AG10803 (cell line): ENCODE measurements around the gene MMUT.

Experiments used
- DNase-seq: peaks from one replicate; pipeline ENCODE4 v3.0.0; 2010; ENCODE audit warnings: low read depth
- H3K4me3 ChIP-seq: 2 replicates; pipeline ENCODE4 v1.5.1; 2011; ENCODE audit warnings: mild to moderate bottlenecking, low read length, control low read depth
- TF ChIP-seq, protein P1 (sequence below): conservative IDR thresholded peaks from 2 replicates; pipeline ENCODE4 v1.5.1; 2011; ENCODE audit warnings: mild to moderate bottlenecking, low read length, control low read depth, inconsistent platforms

MMUT gene

DNA sequence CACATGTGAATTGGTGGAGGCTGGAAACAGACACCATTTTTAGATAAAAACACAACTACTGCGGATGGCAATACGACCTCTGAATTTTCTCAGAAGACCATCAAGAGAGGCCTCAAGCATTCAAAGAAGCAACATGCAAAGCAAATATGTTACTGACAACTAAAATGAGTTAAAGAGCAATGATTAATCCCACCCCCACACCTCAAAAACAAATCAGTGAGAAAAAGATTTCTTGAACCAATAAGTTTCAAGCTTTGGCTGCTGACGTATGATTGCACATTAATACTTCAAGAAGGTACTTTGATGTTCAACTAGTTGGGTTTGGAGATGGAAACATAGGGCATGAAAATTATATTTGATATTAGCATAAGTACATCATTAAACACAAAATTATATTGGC lies 982 bp downstream of the MMUT start:
- no peak for DNase-seq
- H3K4me3 ChIP-seq, result peak overlapping the region; percentile 96
- TF ChIP-seq, protein P1, sequence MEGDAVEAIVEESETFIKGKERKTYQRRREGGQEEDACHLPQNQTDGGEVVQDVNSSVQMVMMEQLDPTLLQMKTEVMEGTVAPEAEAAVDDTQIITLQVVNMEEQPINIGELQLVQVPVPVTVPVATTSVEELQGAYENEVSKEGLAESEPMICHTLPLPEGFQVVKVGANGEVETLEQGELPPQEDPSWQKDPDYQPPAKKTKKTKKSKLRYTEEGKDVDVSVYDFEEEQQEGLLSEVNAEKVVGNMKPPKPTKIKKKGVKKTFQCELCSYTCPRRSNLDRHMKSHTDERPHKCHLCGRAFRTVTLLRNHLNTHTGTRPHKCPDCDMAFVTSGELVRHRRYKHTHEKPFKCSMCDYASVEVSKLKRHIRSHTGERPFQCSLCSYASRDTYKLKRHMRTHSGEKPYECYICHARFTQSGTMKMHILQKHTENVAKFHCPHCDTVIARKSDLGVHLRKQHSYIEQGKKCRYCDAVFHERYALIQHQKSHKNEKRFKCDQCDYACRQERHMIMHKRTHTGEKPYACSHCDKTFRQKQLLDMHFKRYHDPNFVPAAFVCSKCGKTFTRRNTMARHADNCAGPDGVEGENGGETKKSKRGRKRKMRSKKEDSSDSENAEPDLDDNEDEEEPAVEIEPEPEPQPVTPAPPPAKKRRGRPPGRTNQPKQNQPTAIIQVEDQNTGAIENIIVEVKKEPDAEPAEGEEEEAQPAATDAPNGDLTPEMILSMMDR, result no peak

DNA sequence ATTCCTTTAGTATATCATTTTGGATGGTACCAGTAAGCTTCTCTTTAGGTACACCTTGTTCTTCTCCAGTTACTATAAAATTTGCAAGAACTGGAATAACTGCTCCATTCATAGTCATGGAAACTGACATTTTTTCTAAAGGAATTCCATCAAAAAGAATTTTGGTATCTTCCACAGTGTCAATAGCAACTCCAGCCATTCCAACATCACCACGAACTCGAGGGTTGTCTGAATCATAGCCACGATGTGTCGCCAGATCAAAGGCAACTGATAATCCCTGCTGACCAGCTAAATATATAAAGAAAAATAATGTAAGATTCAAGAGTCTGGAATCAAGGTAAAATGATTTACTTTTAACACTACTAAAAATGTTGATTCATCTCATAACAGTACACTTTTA lies 5.3 kb downstream of the MMUT start:
- TF ChIP-seq, protein P1, result no peak
- no peak for DNase-seq
- no peak overlapping the region for H3K4me3 ChIP-seq

DNA sequence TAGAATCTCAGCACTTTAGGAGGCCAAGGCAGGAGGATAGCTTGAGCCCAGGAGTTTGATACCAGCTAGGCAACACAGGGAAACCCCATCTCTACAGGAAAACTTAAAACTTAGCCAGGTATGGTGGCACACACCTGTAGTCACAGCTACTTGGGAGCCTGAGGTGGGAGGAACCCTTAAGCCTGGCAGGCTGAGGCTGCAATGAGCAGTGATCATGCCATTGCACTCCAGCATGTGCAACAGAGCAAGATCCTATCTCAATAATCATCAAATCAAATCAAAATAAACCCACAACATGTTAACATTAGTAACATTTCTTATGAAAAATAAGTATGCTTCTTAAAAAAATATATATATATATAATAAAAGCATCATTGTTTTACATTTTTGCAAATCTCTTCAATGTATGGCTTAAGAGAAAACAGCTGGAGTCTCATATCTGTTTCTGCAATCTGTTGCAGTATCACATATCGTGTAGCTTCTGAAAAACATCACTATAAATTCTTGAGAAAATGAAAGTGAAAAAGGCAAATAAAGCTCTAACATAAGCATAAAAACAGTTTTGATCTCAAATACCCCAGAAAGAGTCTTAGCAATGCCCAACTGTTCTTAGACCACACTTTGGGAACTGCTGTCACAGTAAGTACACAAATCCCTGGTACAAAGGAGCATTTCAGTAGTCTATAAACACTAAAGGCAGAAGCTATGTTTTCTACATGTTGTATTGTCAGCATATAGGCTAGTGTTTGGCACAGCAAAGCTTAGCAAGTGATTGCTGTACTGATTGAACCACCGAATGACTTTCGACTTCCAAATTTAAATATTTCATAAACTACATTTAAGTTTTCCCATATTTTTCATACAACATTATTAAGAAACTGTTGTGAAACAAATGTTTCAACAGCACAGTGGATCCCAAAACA lies 8.0 kb downstream of the MMUT start:
- H3K4me3 ChIP-seq, result no peak overlapping the region
- TF ChIP-seq, protein P1, result no peak
- no peak for DNase-seq

DNA sequence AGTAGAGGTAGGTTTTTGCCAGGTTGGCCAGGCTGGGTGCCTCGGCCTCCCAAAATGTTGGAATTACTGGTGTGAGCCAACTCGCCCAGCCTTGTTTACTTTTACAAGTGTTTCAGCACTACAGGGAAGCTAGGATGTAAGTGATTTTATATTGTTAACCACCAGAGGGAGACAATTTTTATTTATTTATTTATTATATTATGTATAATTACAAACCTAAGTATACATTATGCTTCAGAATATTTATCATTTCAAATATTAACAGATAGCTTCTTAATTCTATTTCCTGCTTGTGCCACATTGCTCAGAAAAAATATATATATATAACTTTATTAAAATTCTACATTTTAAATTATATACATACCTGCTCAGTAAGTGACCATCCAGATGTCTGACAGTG lies 9.8 kb downstream of the MMUT start:
- TF ChIP-seq, protein P1, result peak; percentile 37
- no peak for DNase-seq
- H3K4me3 ChIP-seq, result no peak overlapping the region

DNA sequence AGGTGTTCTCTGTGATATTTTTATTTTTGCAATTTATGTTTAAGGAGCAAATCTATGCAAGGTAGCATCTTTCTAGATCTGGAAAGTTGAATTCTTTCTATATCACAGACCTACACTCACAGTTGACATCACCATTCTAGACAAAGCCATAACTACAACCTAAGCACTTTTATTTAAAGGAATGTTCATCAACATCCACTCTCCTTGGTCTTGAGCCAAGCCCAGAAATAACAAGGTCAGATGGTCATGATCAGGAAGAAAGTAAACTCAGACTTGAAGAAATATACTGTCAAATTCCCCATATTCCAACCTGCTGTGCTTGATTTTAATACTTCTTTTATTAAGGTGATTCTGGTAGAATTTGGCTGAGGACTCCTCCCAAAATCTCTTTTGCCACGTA lies 32.2 kb downstream of the MMUT start:
- no peak for DNase-seq
- TF ChIP-seq, protein P1, result no peak
- no peak overlapping the region for H3K4me3 ChIP-seq

DNA sequence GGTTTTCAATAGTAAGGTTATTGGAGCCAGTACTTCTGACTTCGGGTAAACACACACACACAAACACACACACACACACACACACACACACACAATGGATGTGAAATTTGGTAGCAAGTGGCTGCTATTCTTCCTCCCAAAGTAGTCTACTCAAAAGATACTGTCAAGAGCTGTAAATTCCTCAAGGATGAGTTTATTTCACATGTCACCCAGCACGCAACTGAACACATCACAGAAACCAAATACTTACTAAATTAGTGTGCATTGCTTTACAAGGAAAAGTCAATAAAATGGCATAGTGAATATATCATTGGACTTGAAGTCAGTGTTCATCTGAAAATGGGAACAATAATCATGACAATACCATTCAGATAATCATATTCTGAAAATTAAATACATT lies 32.9 kb downstream of the MMUT start:
- no peak overlapping the region for H3K4me3 ChIP-seq
- TF ChIP-seq, protein P1, result no peak
- DNase-seq, result peak; percentile 5

DNA sequence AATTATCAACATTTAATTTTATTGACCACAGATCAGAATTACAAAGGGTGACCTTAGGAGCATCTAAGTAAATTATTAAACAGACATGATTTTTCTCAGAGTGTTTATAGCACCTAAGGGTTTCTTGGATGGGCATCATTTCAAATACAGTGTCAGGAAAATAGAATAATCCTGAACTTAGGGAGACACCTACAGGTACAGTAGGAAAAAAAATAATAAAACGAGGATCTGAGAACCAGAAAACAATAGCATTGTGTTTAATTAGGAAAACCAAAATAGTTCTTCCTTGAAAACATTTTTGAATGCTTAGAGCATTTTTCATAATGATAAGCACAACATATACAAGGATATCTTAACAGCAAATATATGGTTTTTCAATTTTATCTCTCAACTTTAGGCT lies 39.2 kb downstream of the MMUT start:
- no peak for DNase-seq
- TF ChIP-seq, protein P1, result no peak
- H3K4me3 ChIP-seq, result no peak overlapping the region
